Tibial artery (tissue), 4 donors: ENCODE data around the gene MRPL46.

Experiments
- DNase-seq, 2 donors: peaks; one replicate each; pipeline ENCODE4 v3.0.0-alpha.2; 2019
- H3K27ac ChIP-seq, 2 donors: fragments of 200-600 bp; sonication (generic) in 1 of 2; 1 replicate in 1 of 2; 2 replicates in 1 of 2; pipeline ENCODE4 v1.5.1; 2018 to 2019; ENCODE audit warnings: mild to moderate bottlenecking in 1 of 2
- H3K27me3 ChIP-seq, 2 donors: fragments of 200-600 bp; sonication (generic) in 1 of 2; one replicate each; pipeline versions ENCODE4 v1.5.1 to v1.6.0; 2016 to 2019
- H3K36me3 ChIP-seq, 3 donors: fragments of 200-600 bp; sonication (generic) in 2 of 3; one replicate each; pipeline ENCODE4 v1.5.1; 2016 to 2019; ENCODE audit warnings: mild to moderate bottlenecking in 2 of 3
- H3K4me1 ChIP-seq, 4 donors: fragments of 200-600 bp; sonication (generic) in 2 of 4; 1 replicate in 3 of 4; 2 replicates in 1 of 4; pipeline ENCODE4 v1.5.1; 2016 to 2019
- H3K4me3 ChIP-seq, 2 donors: fragments of 200-600 bp; sonication (generic) in 1 of 2; 1 replicate in 1 of 2; 2 replicates in 1 of 2; pipeline ENCODE4 v1.5.1; 2018 to 2019; ENCODE audit warnings: mild to moderate bottlenecking in 2 of 2
- H3K9me3 ChIP-seq, 3 donors: fragments of 200-600 bp; sonication (generic) in 1 of 3; one replicate each; pipeline ENCODE4 v1.5.1; 2016 to 2019
- CTCF ChIP-seq, 2 experiments: fragments of 200-600 bp in 1 of 2; fragments of 450-650 bp in 1 of 2; IDR thresholded peaks; one replicate each; pipeline ENCODE4 v1.5.1; 2017 to 2019; ENCODE audit warnings: antibody characterized with exemption in 2 of 2, mild to moderate bottlenecking in 1 of 2, moderate library complexity in 1 of 2
- intact Hi-C: fragments of 100-400 bp; cut with DNase I; formaldehyde crosslinking; loops from one replicate; pipeline ENCODE4 v1.15.0; 2023; ENCODE audit warnings: low total_unique reads

The MRPL46 gene

GRCh38 chr15:88463870-88464532 lies 3.2 kb downstream of the MRPL46 start:
- TF ChIP-seq CTCF (IDR thresholded peaks at IDR 0.05): no peak
- Histone ChIP-seq H3K4me3 (no peak overlapping the region), H3K4me1 (peaks cover 0 to 22% (median 15%) of the 10 kb centered on the region in 4 donors), H3K9me3 (no peaks in the 10 kb centered on the region), H3K27me3 (no peaks in the 10 kb centered on the region), H3K27ac (no peak overlapping the region), H3K36me3 (peaks cover 46 to 62% (median 49%) of the 10 kb centered on the region in 3 donors)
- intact Hi-C loops: no loop called here
- DNase-seq: no peak

- no peak for TF ChIP-seq CTCF (IDR thresholded peaks at IDR 0.05)
Measured at GRCh38 chr15:88456733-88457132, 10.5 kb downstream of the MRPL46 start.

GRCh38 chr15:88454867-88455810 lies 12.0 kb downstream of the MRPL46 start:
- Histone ChIP-seq H3K36me3 (peaks cover 19 to 39% (median 20%) of the 10 kb centered on the region in 3 donors), H3K27ac (no peak overlapping the region), H3K9me3 (no peaks in the 10 kb centered on the region), H3K27me3 (no peaks in the 10 kb centered on the region), H3K4me3 (no peak overlapping the region), H3K4me1 (peaks cover 0 to 7% (median 3%) of the 10 kb centered on the region in 4 donors)
- intact Hi-C loops: loop anchor here (10.0 kb wide), 1 partner anchor 180 kb away; no protein-coding TSS in a partner anchor
- peak; percentile 49 to 69 for TF ChIP-seq CTCF (IDR thresholded peaks at IDR 0.05)
- no peak for DNase-seq

More at GRCh38 chr15:88456733-88457132, 10.5 kb downstream of the MRPL46 start:
- Histone ChIP-seq H3K4me1 (peaks cover 0 to 7% (median 3%) of the 10 kb centered on the region in 4 donors), H3K9me3 (no peaks in the 10 kb centered on the region), H3K27ac (no peak overlapping the region), H3K4me3 (no peak overlapping the region), H3K27me3 (no peaks in the 10 kb centered on the region), H3K36me3 (peaks cover 30 to 55% (median 31%) of the 10 kb centered on the region in 3 donors)
- intact Hi-C loops: loop anchor here (10.0 kb wide), 1 partner anchor 182 kb away; no protein-coding TSS in a partner anchor
- DNase-seq: no peak

- intact Hi-C loops: loop anchor here (10.0 kb wide), 1 partner anchor 179 kb away; no protein-coding TSS in a partner anchor
- H3K27ac ChIP-seq: no peak overlapping the region
- TF ChIP-seq CTCF (IDR thresholded peaks at IDR 0.05): no peak
- H3K4me3 ChIP-seq: no peak overlapping the region
- DNase-seq: no peak
- peaks cover 0 to 6% of the 10 kb centered on the region in 2 donors for H3K27me3 ChIP-seq
- H3K9me3 ChIP-seq: no peaks in the 10 kb centered on the region
- H3K4me1 ChIP-seq: peaks cover 0 to 7% (median 3%) of the 10 kb centered on the region in 4 donors
- H3K36me3 ChIP-seq: peaks cover 10 to 30% (median 10%) of the 10 kb centered on the region in 3 donors
Measured at GRCh38 chr15:88454236-88454635, 13.0 kb downstream of the MRPL46 start.

GRCh38 chr15:88453651-88454050 lies 13.5 kb downstream of the MRPL46 start:
- intact Hi-C loops: loop anchor here (10.0 kb wide), 1 partner anchor 179 kb away; no protein-coding TSS in a partner anchor
- H3K36me3 ChIP-seq: peaks cover 5 to 24% (median 5%) of the 10 kb centered on the region in 3 donors
- DNase-seq: no peak
- no peak overlapping the region for H3K27ac ChIP-seq
- no peaks in the 10 kb centered on the region for H3K9me3 ChIP-seq
- TF ChIP-seq CTCF (IDR thresholded peaks at IDR 0.05): no peak
- no peak overlapping the region for H3K4me3 ChIP-seq
- peaks cover 0 to 7% (median 3%) of the 10 kb centered on the region in 4 donors for H3K4me1 ChIP-seq
- H3K27me3 ChIP-seq: peaks cover 0 to 11% of the 10 kb centered on the region in 2 donors
